GM23338 (cell line): Measurements from ENCODE around the gene UNC93B1. TPM values are rescaled to one million over a fixed set of nuclear protein-coding genes. Genes with fewer than 3 reads are reported as not detected.

Experiments used
- ATAC-seq: fragments of 200-7000 bp; cut with Tn5 transposase; 3 replicates; pipeline ENCODE4 v1.9.1; 2020
- DNase-seq: peaks from one replicate; pipeline ENCODE4 v3.0.0-alpha.2; 2015; ENCODE audit warnings: low spot score
- H2AFZ ChIP-seq: fragments of 200-600 bp; sonication (generic); 2 replicates; pipeline ENCODE4 v1.8.0; 2016; ENCODE audit warnings: antibody characterized with exemption, mild to moderate bottlenecking, moderate library complexity
- H3F3A ChIP-seq: fragments of 200-600 bp; sonication (generic); replicated peaks from 2 replicates; pipeline ENCODE4 v1.8.0; 2017; ENCODE audit warnings: antibody characterized with exemption, mixed run types, low read depth
- H3K27ac ChIP-seq: fragments of 200-600 bp; sonication (generic); 2 replicates; pipeline ENCODE4 v1.6.1; 2016; ENCODE audit warnings: low read depth
- H3K27me3 ChIP-seq: fragments of 200-600 bp; sonication (generic); 2 replicates; pipeline ENCODE4 v1.8.0; 2016; ENCODE audit warnings: mild to moderate bottlenecking, mixed run types, moderate library complexity; ENCODE audit not compliant: insufficient read depth
- H3K36me3 ChIP-seq: fragments of 200-600 bp; sonication (generic); 2 replicates; pipeline ENCODE4 v1.8.0; 2016; ENCODE audit warnings: mild to moderate bottlenecking; ENCODE audit not compliant: insufficient read depth
- H3K4me1 ChIP-seq: fragments of 200-600 bp; sonication (generic); 2 replicates; pipeline ENCODE4 v1.8.0; 2016; ENCODE audit warnings: mild to moderate bottlenecking, moderate library complexity; ENCODE audit not compliant: insufficient read depth
- H3K4me2 ChIP-seq: fragments of 200-600 bp; sonication (generic); 2 replicates; pipeline ENCODE4 v1.7.1; 2017; ENCODE audit warnings: mixed run types
- H3K4me3 ChIP-seq: fragments of 200-600 bp; sonication (generic); 2 replicates; pipeline ENCODE4 v1.6.1; 2016; ENCODE audit warnings: mixed run types
- H3K79me2 ChIP-seq: fragments of 200-600 bp; sonication (generic); replicated peaks from 2 replicates; pipeline ENCODE4 v1.8.0; 2017; ENCODE audit warnings: mild to moderate bottlenecking; ENCODE audit not compliant: insufficient read depth
- H3K9me2 ChIP-seq: fragments of 200-600 bp; sonication (generic); 2 replicates; pipeline ENCODE4 v1.8.0; 2017; ENCODE audit not compliant: insufficient read depth
- H4K20me1 ChIP-seq: fragments of 200-600 bp; sonication (generic); replicated peaks from 2 replicates; pipeline ENCODE4 v1.8.0; 2017; ENCODE audit warnings: mild to moderate bottlenecking; ENCODE audit not compliant: insufficient read depth
- H3K27ac Mint-ChIP-seq: 2 replicates; pipeline ENCODE4 v1.8.0; 2020; ENCODE audit warnings: inconsistent platforms, mild to moderate bottlenecking, moderate library complexity, mixed read lengths
- H3K27me3 Mint-ChIP-seq: 3 replicates; pipeline ENCODE4 v1.8.0; 2022; ENCODE audit warnings: low read depth, mild to moderate bottlenecking, moderate library complexity, mixed read lengths, inconsistent platforms; ENCODE audit not compliant: insufficient read depth, poor library complexity
- H3K36me3 Mint-ChIP-seq: 3 replicates; pipeline ENCODE4 v1.8.0; 2021; ENCODE audit warnings: low read depth, mild to moderate bottlenecking, inconsistent platforms, moderate library complexity, mixed read lengths
- H3K4me1 Mint-ChIP-seq: 3 replicates; pipeline ENCODE4 v1.8.0; 2020; ENCODE audit warnings: mild to moderate bottlenecking, inconsistent platforms, mixed read lengths
- H3K4me3 Mint-ChIP-seq: 3 replicates; pipeline ENCODE4 v1.8.0; 2021; ENCODE audit warnings: moderate library complexity, mild to moderate bottlenecking, inconsistent platforms, mixed read lengths
- H3K9me3 Mint-ChIP-seq: 3 replicates; pipeline ENCODE4 v1.8.0; 2020; ENCODE audit warnings: moderate library complexity, mild to moderate bottlenecking, inconsistent platforms, mixed read lengths
- CREB1 ChIP-seq: fragments of 250-450 bp; sonication (Bioruptor Pico); IDR thresholded peaks from 2 replicates; pipeline ENCODE4 v1.5.0; 2020; ENCODE audit warnings: low read depth, mild to moderate bottlenecking, moderate library complexity
- EZH2phosphoT487 ChIP-seq: fragments of 200-600 bp; sonication (generic); IDR thresholded peaks from one replicate; pipeline ENCODE4 v1.8.1; 2018; ENCODE audit warnings: antibody characterized with exemption; ENCODE audit not compliant: unreplicated experiment
- NANOG ChIP-seq: IDR thresholded peaks from 2 replicates; pipeline ENCODE4 v1.6.1; 2016; ENCODE audit warnings: antibody characterized with exemption, borderline replicate concordance
- POLR2AphosphoS5 ChIP-seq: IDR thresholded peaks from 2 replicates; pipeline ENCODE4 v1.6.1; 2016; ENCODE audit warnings: antibody characterized with exemption, low read depth
- STAT1 ChIP-seq: IDR thresholded peaks from one replicate; pipeline ENCODE4 v1.6.1; 2016; ENCODE audit warnings: antibody characterized with exemption; ENCODE audit not compliant: unreplicated experiment
- ZNF114 ChIP-seq: fragments of 250-450 bp; sonication (Bioruptor Pico); IDR thresholded peaks from 2 replicates; pipeline ENCODE4 v1.5.0; 2020; ENCODE audit warnings: mild to moderate bottlenecking, moderate library complexity
- ZNF331 ChIP-seq: fragments of 250-450 bp; sonication (Bioruptor Pico); IDR thresholded peaks from 2 replicates; pipeline ENCODE4 v1.5.0; 2020; ENCODE audit warnings: low read depth, mild to moderate bottlenecking, moderate library complexity
- polyA plus RNA-seq: library from polyadenylated mRNA; unstranded; fragments of >200 nt; fragmentation: Nextera tagmentation; extraction: Ambion mirVana; gene quantifications from 2 replicates; pipeline ENCODE4 v1.2.1, GENCODE V29; 2016
- total RNA-seq: library from RNA; depleted of rRNA; stranded (reverse); fragments of >200 nt; shearing (Covaris generic); gene quantifications from 2 replicates; pipeline ENCODE4 v1.2.3, GENCODE V29; 2014
- TF ChIP-seq, protein P1 (sequence below): IDR thresholded peaks from 2 replicates; pipeline ENCODE4 v1.6.1; 2016; ENCODE audit warnings: antibody characterized with exemption
- TF ChIP-seq, protein P2 (sequence below): fragments of 250-450 bp; sonication (Bioruptor Pico); IDR thresholded peaks from 2 replicates; pipeline ENCODE4 v1.5.0; 2020; ENCODE audit warnings: mild to moderate bottlenecking, moderate library complexity
- TF ChIP-seq, protein P3 (sequence below), 2 experiments: fragments of 200-600 bp in 1 of 2; sonication (generic) in 1 of 2; conservative IDR thresholded peaks; 2 replicates each; pipeline versions ENCODE4 v1.5.1 to v1.6.1; 2016 to 2017; ENCODE audit warnings: antibody characterized with exemption in 2 of 2, low read depth in 2 of 2, mild to moderate bottlenecking in 2 of 2, moderate library complexity in 1 of 2
- TF ChIP-seq, protein P4 (sequence below): IDR thresholded peaks from one replicate; pipeline ENCODE4 v1.6.1; 2018; ENCODE audit warnings: antibody characterized with exemption; ENCODE audit not compliant: unreplicated experiment

Gene UNC93B1
- total and polyA plus RNA-seq, 2 experiments from 2014 or later: 16.2 to 34.4 TPM

DNA sequence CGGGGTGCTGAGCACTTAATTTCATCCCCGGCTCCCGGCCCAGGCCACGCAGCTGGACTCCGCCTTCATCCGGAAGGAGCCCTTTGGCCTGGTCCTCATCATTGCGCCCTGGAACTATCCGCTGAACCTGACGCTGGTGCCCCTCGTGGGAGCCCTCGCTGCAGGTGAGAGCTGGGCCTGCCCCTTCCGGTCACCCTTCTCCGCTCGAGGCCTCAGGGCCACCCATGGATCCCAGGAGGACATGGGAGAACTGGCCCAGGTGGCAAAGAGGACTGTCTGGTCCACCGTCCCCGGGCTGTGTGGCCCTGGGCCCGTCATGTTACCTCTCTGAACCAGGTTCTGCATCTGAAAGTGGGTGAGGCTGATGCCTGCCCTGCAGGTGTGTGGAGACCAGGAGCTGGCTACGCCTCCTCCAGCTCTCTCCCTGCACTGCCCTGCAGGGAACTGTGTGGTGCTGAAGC is 14.9 kb upstream of the UNC93B1 start (continued):
- TF ChIP-seq, protein P1, sequence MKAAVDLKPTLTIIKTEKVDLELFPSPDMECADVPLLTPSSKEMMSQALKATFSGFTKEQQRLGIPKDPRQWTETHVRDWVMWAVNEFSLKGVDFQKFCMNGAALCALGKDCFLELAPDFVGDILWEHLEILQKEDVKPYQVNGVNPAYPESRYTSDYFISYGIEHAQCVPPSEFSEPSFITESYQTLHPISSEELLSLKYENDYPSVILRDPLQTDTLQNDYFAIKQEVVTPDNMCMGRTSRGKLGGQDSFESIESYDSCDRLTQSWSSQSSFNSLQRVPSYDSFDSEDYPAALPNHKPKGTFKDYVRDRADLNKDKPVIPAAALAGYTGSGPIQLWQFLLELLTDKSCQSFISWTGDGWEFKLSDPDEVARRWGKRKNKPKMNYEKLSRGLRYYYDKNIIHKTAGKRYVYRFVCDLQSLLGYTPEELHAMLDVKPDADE: no peak
- TF ChIP-seq POLR2AphosphoS5: no peak

DNA sequence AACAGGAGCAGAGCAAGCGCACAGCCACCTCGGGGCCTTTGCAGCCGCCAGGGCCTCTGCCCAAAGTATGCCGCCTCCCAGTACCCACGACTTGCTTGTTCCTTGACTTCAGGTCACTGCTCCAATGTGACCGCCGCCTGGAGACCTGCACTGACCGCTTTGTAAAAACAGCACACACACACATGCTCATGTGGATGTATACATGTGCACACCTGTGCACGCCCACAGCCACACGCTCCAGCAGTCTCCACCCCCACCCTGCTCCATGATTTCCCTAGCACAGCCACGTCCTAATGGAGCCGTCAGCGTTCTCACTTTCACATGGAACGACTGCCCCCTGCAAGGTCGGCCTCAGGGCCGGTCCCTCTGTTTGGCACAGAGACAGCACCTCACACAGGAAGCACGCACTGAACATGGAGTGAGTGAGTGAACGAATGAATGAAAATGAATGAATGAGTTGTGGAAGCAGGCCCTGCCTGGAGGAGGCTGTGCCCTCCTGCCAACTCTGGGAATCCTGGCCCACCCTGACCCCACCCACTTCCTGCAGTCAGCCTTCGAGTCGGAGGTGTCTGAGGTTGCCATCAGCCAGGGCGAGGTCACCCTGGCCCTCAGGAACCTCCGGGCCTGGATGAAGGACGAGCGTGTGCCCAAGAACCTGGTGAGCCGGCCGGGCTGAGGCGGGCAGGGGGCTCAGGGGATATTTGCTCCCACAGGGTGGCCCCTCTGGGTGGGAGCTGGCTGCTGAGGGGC is 14.3 kb upstream of the UNC93B1 start:
- no peaks in the 10 kb centered on the region for H3F3A ChIP-seq
- Mint-ChIP-seq H3K9me3 (no peaks in the 10 kb centered on the region), H3K27me3 (peaks cover 14% of the 10 kb centered on the region), H3K27ac (no peak overlapping the region), H3K36me3 (no peaks in the 10 kb centered on the region), H3K4me3 (no peak overlapping the region), H3K4me1 (peaks cover 11% of the 10 kb centered on the region)
- DNase-seq (no peak), ATAC-seq (no peak)
- no peak overlapping the region for H3K4me2 ChIP-seq
- no peaks in the 10 kb centered on the region for H3K79me2 ChIP-seq
- H3K36me3 ChIP-seq: no peaks in the 10 kb centered on the region
- H4K20me1 ChIP-seq: no peaks in the 10 kb centered on the region
- no peaks in the 10 kb centered on the region for H3K9me2 ChIP-seq
- no peaks in the 10 kb centered on the region for H3K4me1 ChIP-seq
- no peak overlapping the region for H3K27ac ChIP-seq
- no peaks in the 10 kb centered on the region for H3K27me3 ChIP-seq
- H3K4me3 ChIP-seq: no peak overlapping the region
- no peak overlapping the region for H2AFZ ChIP-seq
- TF ChIP-seq ZNF114 (no peak), NANOG (no peak), STAT1 (no peak), ZNF331 (CRISPR knock-in tag) (no peak), POLR2AphosphoS5 (no peak), EZH2phosphoT487 (no peak), CREB1 (CRISPR knock-in tag) (no peak)
- TF ChIP-seq, protein P2, sequence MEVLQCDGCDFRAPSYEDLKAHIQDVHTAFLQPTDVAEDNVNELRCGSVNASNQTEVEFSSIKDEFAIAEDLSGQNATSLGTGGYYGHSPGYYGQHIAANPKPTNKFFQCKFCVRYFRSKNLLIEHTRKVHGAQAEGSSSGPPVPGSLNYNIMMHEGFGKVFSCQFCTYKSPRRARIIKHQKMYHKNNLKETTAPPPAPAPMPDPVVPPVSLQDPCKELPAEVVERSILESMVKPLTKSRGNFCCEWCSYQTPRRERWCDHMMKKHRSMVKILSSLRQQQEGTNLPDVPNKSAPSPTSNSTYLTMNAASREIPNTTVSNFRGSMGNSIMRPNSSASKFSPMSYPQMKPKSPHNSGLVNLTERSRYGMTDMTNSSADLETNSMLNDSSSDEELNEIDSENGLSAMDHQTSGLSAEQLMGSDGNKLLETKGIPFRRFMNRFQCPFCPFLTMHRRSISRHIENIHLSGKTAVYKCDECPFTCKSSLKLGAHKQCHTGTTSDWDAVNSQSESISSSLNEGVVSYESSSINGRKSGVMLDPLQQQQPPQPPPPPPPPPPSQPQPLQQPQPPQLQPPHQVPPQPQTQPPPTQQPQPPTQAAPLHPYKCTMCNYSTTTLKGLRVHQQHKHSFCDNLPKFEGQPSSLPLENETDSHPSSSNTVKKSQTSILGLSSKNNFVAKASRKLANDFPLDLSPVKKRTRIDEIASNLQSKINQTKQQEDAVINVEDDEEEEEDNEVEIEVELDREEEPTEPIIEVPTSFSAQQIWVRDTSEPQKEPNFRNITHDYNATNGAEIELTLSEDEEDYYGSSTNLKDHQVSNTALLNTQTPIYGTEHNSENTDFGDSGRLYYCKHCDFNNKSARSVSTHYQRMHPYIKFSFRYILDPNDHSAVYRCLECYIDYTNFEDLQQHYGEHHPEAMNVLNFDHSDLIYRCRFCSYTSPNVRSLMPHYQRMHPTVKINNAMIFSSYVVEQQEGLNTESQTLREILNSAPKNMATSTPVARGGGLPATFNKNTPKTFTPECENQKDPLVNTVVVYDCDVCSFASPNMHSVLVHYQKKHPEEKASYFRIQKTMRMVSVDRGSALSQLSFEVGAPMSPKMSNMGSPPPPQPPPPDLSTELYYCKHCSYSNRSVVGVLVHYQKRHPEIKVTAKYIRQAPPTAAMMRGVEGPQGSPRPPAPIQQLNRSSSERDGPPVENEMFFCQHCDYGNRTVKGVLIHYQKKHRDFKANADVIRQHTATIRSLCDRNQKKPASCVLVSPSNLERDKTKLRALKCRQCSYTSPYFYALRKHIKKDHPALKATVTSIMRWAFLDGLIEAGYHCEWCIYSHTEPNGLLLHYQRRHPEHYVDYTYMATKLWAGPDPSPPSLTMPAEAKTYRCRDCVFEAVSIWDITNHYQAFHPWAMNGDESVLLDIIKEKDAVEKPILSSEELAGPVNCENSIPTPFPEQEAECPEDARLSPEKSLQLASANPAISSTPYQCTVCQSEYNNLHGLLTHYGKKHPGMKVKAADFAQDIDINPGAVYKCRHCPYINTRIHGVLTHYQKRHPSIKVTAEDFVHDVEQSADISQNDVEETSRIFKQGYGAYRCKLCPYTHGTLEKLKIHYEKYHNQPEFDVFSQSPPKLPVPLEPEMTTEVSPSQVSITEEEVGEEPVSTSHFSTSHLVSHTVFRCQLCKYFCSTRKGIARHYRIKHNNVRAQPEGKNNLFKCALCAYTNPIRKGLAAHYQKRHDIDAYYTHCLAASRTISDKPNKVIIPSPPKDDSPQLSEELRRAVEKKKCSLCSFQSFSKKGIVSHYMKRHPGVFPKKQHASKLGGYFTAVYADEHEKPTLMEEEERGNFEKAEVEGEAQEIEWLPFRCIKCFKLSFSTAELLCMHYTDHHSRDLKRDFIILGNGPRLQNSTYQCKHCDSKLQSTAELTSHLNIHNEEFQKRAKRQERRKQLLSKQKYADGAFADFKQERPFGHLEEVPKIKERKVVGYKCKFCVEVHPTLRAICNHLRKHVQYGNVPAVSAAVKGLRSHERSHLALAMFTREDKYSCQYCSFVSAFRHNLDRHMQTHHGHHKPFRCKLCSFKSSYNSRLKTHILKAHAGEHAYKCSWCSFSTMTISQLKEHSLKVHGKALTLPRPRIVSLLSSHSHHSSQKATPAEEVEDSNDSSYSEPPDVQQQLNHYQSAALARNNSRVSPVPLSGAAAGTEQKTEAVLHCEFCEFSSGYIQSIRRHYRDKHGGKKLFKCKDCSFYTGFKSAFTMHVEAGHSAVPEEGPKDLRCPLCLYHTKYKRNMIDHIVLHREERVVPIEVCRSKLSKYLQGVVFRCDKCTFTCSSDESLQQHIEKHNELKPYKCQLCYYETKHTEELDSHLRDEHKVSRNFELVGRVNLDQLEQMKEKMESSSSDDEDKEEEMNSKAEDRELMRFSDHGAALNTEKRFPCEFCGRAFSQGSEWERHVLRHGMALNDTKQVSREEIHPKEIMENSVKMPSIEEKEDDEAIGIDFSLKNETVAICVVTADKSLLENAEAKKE (CRISPR knock-in tag): no peak
- TF ChIP-seq, protein P3, sequence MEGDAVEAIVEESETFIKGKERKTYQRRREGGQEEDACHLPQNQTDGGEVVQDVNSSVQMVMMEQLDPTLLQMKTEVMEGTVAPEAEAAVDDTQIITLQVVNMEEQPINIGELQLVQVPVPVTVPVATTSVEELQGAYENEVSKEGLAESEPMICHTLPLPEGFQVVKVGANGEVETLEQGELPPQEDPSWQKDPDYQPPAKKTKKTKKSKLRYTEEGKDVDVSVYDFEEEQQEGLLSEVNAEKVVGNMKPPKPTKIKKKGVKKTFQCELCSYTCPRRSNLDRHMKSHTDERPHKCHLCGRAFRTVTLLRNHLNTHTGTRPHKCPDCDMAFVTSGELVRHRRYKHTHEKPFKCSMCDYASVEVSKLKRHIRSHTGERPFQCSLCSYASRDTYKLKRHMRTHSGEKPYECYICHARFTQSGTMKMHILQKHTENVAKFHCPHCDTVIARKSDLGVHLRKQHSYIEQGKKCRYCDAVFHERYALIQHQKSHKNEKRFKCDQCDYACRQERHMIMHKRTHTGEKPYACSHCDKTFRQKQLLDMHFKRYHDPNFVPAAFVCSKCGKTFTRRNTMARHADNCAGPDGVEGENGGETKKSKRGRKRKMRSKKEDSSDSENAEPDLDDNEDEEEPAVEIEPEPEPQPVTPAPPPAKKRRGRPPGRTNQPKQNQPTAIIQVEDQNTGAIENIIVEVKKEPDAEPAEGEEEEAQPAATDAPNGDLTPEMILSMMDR (conservative IDR thresholded peaks at IDR 0.05; ENCODE audit: low read depth in 2 of 2): no peak
- TF ChIP-seq, protein P4, sequence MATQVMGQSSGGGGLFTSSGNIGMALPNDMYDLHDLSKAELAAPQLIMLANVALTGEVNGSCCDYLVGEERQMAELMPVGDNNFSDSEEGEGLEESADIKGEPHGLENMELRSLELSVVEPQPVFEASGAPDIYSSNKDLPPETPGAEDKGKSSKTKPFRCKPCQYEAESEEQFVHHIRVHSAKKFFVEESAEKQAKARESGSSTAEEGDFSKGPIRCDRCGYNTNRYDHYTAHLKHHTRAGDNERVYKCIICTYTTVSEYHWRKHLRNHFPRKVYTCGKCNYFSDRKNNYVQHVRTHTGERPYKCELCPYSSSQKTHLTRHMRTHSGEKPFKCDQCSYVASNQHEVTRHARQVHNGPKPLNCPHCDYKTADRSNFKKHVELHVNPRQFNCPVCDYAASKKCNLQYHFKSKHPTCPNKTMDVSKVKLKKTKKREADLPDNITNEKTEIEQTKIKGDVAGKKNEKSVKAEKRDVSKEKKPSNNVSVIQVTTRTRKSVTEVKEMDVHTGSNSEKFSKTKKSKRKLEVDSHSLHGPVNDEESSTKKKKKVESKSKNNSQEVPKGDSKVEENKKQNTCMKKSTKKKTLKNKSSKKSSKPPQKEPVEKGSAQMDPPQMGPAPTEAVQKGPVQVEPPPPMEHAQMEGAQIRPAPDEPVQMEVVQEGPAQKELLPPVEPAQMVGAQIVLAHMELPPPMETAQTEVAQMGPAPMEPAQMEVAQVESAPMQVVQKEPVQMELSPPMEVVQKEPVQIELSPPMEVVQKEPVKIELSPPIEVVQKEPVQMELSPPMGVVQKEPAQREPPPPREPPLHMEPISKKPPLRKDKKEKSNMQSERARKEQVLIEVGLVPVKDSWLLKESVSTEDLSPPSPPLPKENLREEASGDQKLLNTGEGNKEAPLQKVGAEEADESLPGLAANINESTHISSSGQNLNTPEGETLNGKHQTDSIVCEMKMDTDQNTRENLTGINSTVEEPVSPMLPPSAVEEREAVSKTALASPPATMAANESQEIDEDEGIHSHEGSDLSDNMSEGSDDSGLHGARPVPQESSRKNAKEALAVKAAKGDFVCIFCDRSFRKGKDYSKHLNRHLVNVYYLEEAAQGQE: no peak
